ENCODE results near the gene HAP1. TPM values are rescaled to one million over a fixed set of nuclear protein-coding genes. Genes with fewer than 3 reads are reported as not detected.

Gene HAP1
- total RNA-seq, 1 donor = under 0.01 TPM

GRCh38 chr17:41722231-41722630 lies 12.2 kb downstream of the HAP1 start:
- H2AFZ ChIP-seq (ENCODE audit: low read length) = no peak overlapping the region
- H3K4me1 ChIP-seq (ENCODE audit: insufficient read depth, low read length) = no peaks in the 10 kb centered on the region
- peaks cover 7% of the 10 kb centered on the region for H3K27me3 ChIP-seq (ENCODE audit: insufficient read depth, low read length)
- H3K4me2 ChIP-seq (ENCODE audit: insufficient read depth, low read length) = no peak overlapping the region
- no peak overlapping the region for H3K4me3 ChIP-seq (ENCODE audit: insufficient read depth, low read length)
- no peak overlapping the region for H3K27ac ChIP-seq (ENCODE audit: low read depth, low read length)
- no peaks in the 10 kb centered on the region for H3K79me2 ChIP-seq (ENCODE audit: insufficient read depth, low read length)
- no peak for TF ChIP-seq CTCF (IDR thresholded peaks at IDR 0.05; ENCODE audit: extremely low read depth, low read depth, low read length)
- H3K9me3 ChIP-seq (ENCODE audit: low read depth, low read length) = no peaks in the 10 kb centered on the region
- H4K20me1 ChIP-seq (ENCODE audit: insufficient read depth, low read length) = no peaks in the 10 kb centered on the region
- DNase-seq (ENCODE audit: insufficient read length, low spot score, missing footprints) = peak; percentile 79
- H3K36me3 ChIP-seq (ENCODE audit: insufficient read depth, low read length) = no peaks in the 10 kb centered on the region

GRCh38 chr17:41718287-41718645 lies 16.2 kb downstream of the HAP1 start:
- Histone ChIP-seq H3K4me3 (ENCODE audit: insufficient read depth, low read length) (no peak overlapping the region), H3K9me3 (ENCODE audit: low read depth, low read length) (no peaks in the 10 kb centered on the region), H2AFZ (ENCODE audit: low read length) (no peak overlapping the region), H3K27me3 (ENCODE audit: insufficient read depth, low read length) (peaks cover 13% of the 10 kb centered on the region), H3K4me2 (ENCODE audit: insufficient read depth, low read length) (no peak overlapping the region), H3K79me2 (ENCODE audit: insufficient read depth, low read length) (no peaks in the 10 kb centered on the region), H3K27ac (ENCODE audit: low read depth, low read length) (no peak overlapping the region), H3K36me3 (ENCODE audit: insufficient read depth, low read length) (no peaks in the 10 kb centered on the region), H3K4me1 (ENCODE audit: insufficient read depth, low read length) (no peaks in the 10 kb centered on the region), H4K20me1 (ENCODE audit: insufficient read depth, low read length) (no peaks in the 10 kb centered on the region)
- DNase-seq (ENCODE audit: insufficient read length, low spot score, missing footprints) = no peak
- TF ChIP-seq CTCF (IDR thresholded peaks at IDR 0.05; ENCODE audit: extremely low read depth, low read depth, low read length) = no peak

- H3K36me3 ChIP-seq (ENCODE audit: insufficient read depth, low read length) = no peaks in the 10 kb centered on the region
- no peak overlapping the region for H3K4me2 ChIP-seq (ENCODE audit: insufficient read depth, low read length)
- H3K79me2 ChIP-seq (ENCODE audit: insufficient read depth, low read length) = no peaks in the 10 kb centered on the region
- no peaks in the 10 kb centered on the region for H4K20me1 ChIP-seq (ENCODE audit: insufficient read depth, low read length)
- no peak overlapping the region for H3K27ac ChIP-seq (ENCODE audit: low read depth, low read length)
- H3K27me3 ChIP-seq (ENCODE audit: insufficient read depth, low read length) = peaks cover 14% of the 10 kb centered on the region
- no peak for TF ChIP-seq CTCF (IDR thresholded peaks at IDR 0.05; ENCODE audit: extremely low read depth, low read depth, low read length)
- H3K4me1 ChIP-seq (ENCODE audit: insufficient read depth, low read length) = no peaks in the 10 kb centered on the region
- no peaks in the 10 kb centered on the region for H3K9me3 ChIP-seq (ENCODE audit: low read depth, low read length)
- H3K4me3 ChIP-seq (ENCODE audit: insufficient read depth, low read length) = no peak overlapping the region
- no peak overlapping the region for H2AFZ ChIP-seq (ENCODE audit: low read length)
- peak; percentile 63 for DNase-seq (ENCODE audit: insufficient read length, low spot score, missing footprints)
Observed at GRCh38 chr17:41717408-41718286, 16.8 kb downstream of the HAP1 start.

DNA sequence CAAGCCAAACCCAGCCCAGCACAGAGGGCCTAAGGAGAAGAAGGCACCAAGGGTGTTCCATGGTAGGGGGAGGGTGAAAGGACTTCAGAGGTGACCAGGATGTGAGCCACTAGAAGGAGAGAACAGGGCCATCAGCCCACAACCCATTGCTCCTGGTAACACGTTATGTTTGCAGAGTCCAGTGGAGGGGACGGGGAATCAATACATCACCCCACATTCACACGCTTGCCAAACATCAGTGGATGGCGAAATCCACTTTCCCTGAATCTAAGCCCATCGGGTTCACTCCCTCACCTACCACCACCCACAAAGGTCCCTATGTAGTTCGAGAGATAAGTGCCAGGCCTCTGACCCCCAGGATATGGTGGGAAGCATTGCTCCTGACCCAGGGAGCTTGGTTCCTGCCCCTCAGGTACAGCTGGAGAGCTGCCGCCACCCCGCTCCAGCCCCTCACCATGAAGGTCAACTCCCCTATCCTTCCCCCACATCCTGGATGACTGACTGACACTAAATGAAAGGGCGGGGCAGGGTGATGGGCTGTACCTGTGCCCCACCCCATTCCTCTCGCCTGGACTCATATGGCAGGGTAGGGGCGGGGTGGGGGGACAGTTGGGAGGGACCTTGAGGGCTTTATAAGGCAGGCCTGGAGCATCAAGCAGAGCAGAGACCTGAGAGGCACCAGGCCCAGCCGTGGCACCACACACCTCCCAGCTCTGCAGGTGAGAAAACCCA lies 22.6 kb downstream of the HAP1 start, which contains the start of gene GAST:
Gene GAST, plus strand, starts transcription at position 663 of the 732 bp plus-strand sequence. CDS start 3,106 bp downstream, outside the sequence.
- no peak within 1 kb of the TSS for H2AFZ ChIP-seq (ENCODE audit: low read length)
- no peaks in the 10 kb centered on the region for H3K79me2 ChIP-seq (ENCODE audit: insufficient read depth, low read length)
- no peaks in the 10 kb centered on the region for H3K36me3 ChIP-seq (ENCODE audit: insufficient read depth, low read length)
- TF ChIP-seq CTCF (IDR thresholded peaks at IDR 0.05; ENCODE audit: extremely low read depth, low read depth, low read length) = no peak
- peak; percentile 74 for DNase-seq (ENCODE audit: insufficient read length, low spot score, missing footprints)
- H3K9me3 ChIP-seq (ENCODE audit: low read depth, low read length) = no peaks in the 10 kb centered on the region
- no peaks in the 10 kb centered on the region for H3K4me1 ChIP-seq (ENCODE audit: insufficient read depth, low read length)
- no peaks in the 10 kb centered on the region for H4K20me1 ChIP-seq (ENCODE audit: insufficient read depth, low read length)
- H3K27ac ChIP-seq (ENCODE audit: low read depth, low read length) = no peak within 1 kb of the TSS
- no peak within 1 kb of the TSS for H3K4me3 ChIP-seq (ENCODE audit: insufficient read depth, low read length)
- peaks cover 12% of the 10 kb centered on the region for H3K27me3 ChIP-seq (ENCODE audit: insufficient read depth, low read length)
- no peak within 1 kb of the TSS for H3K4me2 ChIP-seq (ENCODE audit: insufficient read depth, low read length)
